Type B pancreatic cell (in vitro differentiated cells): ENCODE results near the gene EHMT2. TPM values are rescaled to one million over a fixed set of nuclear protein-coding genes. Genes with fewer than 3 reads are reported as not detected.
A peak's percentile ranks its signal among the peaks of the same experiment; 100 is the strongest.
"Not testable (repeated sequence)": the region's sequence is repeated elsewhere in the genome, so short reads cannot be mapped to it uniquely, and the experiment has no call there.

Experiments
- DNase-seq: peaks from one replicate; pipeline ENCODE4 v3.0.0; 2021; ENCODE audit warnings: mixed read lengths; ENCODE audit not compliant: unreplicated experiment; ENCODE audit errors: extremely low spot score
- H3K27ac Mint-ChIP-seq: 2 replicates; pipeline ENCODE4 v1.8.0; 2021; ENCODE audit warnings: mild to moderate bottlenecking, mixed read lengths
- H3K27me3 Mint-ChIP-seq: 2 replicates; pipeline ENCODE4 v1.8.0; 2021; ENCODE audit warnings: mixed read lengths
- H3K36me3 Mint-ChIP-seq: 2 replicates; pipeline ENCODE4 v1.8.0; 2021; ENCODE audit warnings: mixed read lengths
- H3K4me1 Mint-ChIP-seq: one replicate; pipeline ENCODE4 v1.8.0; 2021; ENCODE audit warnings: mixed read lengths; ENCODE audit not compliant: unreplicated experiment
- H3K4me3 Mint-ChIP-seq: 2 replicates; pipeline ENCODE4 v1.8.0; 2021; ENCODE audit warnings: mild to moderate bottlenecking, mixed read lengths
- H3K9me3 Mint-ChIP-seq: 2 replicates; pipeline ENCODE4 v1.8.0; 2021; ENCODE audit warnings: mixed read lengths
- total RNA-seq: library from RNA; stranded (reverse); gene quantifications from 2 replicates; pipeline ENCODE4 v1.2.1, GENCODE V29; 2021; ENCODE audit warnings: low replicate concordance
- TF ChIP-seq, protein P1 (sequence below): fragments of 200-600 bp; sonication (generic); conservative IDR thresholded peaks from 2 replicates; pipeline ENCODE4 v1.5.0; 2021; ENCODE audit warnings: antibody characterized with exemption, mild to moderate bottlenecking

Gene EHMT2
- total RNA-seq, 1 donor from 2014 or later, result 136 TPM

DNA sequence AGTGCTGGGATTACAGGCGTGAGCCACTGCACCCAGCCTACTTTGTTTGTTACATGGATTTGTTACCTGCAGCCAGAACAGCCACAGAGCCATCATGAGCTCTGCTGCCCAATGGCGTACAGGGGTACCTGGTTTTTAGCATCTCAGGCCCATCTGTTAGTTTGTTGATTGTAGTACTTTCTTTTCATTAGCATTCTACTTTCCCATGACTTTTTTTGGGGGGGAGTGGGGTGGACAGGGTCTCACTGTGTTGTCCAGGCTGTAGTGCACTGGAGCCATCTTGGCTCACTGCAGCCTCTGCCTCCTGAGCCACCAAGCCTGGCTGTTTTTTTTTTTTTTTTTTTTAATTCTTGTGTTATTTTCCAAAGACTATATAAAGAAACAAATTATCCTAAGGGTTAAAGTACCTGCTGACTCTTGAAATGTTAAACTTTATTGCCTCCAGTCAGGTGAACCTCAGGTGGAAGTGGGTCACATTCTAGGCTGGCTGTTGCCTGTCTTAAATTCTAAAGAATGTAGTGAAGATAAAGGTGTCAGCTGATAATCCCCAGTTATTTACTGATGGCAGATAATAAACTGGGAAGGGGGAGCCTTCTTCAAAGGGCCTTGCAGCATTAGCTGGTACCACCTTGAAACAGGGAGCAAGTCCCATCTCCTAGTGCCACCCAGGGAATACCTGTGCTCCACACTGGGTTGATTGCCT is 50.1 kb downstream of the EHMT2 start:
- DNase-seq, result no peak
- H3K4me1 Mint-ChIP-seq, result no peaks in the 10 kb centered on the region
- TF ChIP-seq, protein P1, sequence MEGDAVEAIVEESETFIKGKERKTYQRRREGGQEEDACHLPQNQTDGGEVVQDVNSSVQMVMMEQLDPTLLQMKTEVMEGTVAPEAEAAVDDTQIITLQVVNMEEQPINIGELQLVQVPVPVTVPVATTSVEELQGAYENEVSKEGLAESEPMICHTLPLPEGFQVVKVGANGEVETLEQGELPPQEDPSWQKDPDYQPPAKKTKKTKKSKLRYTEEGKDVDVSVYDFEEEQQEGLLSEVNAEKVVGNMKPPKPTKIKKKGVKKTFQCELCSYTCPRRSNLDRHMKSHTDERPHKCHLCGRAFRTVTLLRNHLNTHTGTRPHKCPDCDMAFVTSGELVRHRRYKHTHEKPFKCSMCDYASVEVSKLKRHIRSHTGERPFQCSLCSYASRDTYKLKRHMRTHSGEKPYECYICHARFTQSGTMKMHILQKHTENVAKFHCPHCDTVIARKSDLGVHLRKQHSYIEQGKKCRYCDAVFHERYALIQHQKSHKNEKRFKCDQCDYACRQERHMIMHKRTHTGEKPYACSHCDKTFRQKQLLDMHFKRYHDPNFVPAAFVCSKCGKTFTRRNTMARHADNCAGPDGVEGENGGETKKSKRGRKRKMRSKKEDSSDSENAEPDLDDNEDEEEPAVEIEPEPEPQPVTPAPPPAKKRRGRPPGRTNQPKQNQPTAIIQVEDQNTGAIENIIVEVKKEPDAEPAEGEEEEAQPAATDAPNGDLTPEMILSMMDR, result no peak
- no peaks in the 10 kb centered on the region for H3K27me3 Mint-ChIP-seq
- no peaks in the 10 kb centered on the region for H3K9me3 Mint-ChIP-seq
- peaks cover 4% of the 10 kb centered on the region for H3K36me3 Mint-ChIP-seq
- no peak overlapping the region for H3K27ac Mint-ChIP-seq
- H3K4me3 Mint-ChIP-seq, result no peak overlapping the region

DNA sequence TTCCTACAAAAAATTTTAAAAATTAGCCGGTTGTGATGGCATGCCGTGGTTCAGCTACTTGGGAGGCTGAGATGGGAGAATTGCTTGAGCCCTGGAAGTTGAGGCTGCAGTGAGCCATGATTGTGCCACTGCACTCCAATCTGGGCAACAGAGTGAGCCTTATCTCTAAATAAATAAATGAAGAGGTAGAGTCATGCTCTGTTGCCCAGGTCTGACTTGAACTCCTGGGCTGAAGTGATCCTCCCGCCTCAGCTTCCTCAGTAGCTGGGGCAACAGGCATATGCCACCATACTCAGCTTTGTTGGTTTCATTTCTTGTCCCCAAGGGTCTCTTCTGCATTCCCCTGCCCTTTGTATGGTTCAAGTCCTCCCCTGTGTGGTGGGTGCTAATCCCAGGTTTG is 53.0 kb downstream of the EHMT2 start:
- Mint-ChIP-seq H3K27ac (no peak overlapping the region), H3K27me3 (no peaks in the 10 kb centered on the region), H3K4me3 (no peak overlapping the region)

DNA sequence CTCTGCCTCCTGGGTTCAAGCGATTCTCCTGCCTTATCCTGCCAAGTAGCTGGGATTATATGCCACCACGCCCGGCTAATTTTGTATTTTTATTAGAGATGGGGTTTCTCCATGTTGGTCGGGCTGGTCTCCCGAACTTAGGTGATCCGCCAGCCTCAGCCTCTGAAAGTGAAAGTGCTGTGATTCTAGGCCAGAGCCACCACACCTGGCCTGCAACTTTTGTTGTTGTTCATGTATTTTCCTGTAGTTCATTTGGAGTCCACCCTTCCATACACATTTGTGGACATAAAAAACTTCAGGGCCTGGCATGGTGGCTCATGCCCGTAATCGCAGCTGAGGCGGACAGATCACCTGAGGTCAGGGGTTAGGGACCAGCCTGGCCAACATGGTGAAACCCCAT is 55.4 kb downstream of the EHMT2 start:
- peaks cover 12% of the 10 kb centered on the region for H3K4me1 Mint-ChIP-seq
- TF ChIP-seq, protein P1, result no peak
- no peak overlapping the region for H3K27ac Mint-ChIP-seq
- no peaks in the 10 kb centered on the region for H3K9me3 Mint-ChIP-seq
- DNase-seq, result no peak
- H3K27me3 Mint-ChIP-seq, result no peaks in the 10 kb centered on the region
- H3K4me3 Mint-ChIP-seq, result no peak overlapping the region
- H3K36me3 Mint-ChIP-seq, result peaks cover 25% of the 10 kb centered on the region

More for the DNA sequence above, 53.0 kb downstream of the EHMT2 start:
- H3K4me1 Mint-ChIP-seq, result peaks cover under 1% of the 10 kb centered on the region
- H3K36me3 Mint-ChIP-seq, result peaks cover 14% of the 10 kb centered on the region
- TF ChIP-seq, protein P1, result no peak
- no peaks in the 10 kb centered on the region for H3K9me3 Mint-ChIP-seq
- no peak for DNase-seq

DNA sequence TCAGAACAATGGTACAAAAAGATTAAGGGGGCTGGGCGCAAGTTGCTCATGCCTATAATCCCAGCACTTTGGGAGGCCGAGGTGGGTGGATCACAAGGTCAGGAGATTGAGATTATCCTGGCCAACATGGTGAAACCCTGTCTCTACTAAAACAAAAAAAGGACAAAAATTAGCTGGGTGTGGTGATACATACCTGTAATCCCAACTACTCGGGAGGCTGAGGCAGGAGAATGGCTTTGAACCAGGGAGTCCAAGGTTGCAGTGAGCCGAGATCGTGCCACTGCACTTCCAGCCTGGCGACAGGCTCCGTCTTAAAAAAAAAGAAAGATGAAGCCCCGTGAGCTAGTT is 57.7 kb downstream of the EHMT2 start:
- Mint-ChIP-seq H3K27ac (peak overlapping the region; percentile 44), H3K36me3 (peaks cover 41% of the 10 kb centered on the region), H3K4me1 (peaks cover 28% of the 10 kb centered on the region)
- H3K4me3 Mint-ChIP-seq, DNase-seq, H3K9me3 Mint-ChIP-seq, H3K27me3 Mint-ChIP-seq: not testable (repeated sequence)

DNA sequence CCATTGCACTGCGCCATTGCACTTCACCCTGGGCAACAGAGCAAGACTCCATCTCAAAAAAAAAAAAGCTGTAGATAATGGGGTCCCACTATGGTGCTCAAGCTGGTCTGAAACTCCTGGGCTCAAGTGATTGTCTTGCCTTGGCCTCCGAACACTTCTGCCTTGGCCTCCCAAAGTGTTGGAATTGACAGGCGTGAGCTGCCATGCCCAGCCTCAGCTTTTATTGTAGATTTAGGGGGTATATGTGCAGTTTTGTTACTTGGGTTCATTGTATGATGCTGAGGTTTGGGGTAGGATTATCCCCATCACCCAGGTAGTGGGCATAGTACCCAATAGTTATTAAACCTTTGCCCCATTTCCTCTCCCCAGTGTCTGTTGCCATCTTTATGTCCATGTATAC is 58.5 kb downstream of the EHMT2 start:
- no peak overlapping the region for H3K27ac Mint-ChIP-seq
- peak overlapping the region; percentile 33 for H3K4me3 Mint-ChIP-seq
- no peak for DNase-seq
- H3K36me3 Mint-ChIP-seq, result peaks cover 43% of the 10 kb centered on the region
- H3K9me3 Mint-ChIP-seq, result no peaks in the 10 kb centered on the region
- TF ChIP-seq, protein P1, result no peak
- peaks cover 35% of the 10 kb centered on the region for H3K4me1 Mint-ChIP-seq
- H3K27me3 Mint-ChIP-seq, result no peaks in the 10 kb centered on the region

DNA sequence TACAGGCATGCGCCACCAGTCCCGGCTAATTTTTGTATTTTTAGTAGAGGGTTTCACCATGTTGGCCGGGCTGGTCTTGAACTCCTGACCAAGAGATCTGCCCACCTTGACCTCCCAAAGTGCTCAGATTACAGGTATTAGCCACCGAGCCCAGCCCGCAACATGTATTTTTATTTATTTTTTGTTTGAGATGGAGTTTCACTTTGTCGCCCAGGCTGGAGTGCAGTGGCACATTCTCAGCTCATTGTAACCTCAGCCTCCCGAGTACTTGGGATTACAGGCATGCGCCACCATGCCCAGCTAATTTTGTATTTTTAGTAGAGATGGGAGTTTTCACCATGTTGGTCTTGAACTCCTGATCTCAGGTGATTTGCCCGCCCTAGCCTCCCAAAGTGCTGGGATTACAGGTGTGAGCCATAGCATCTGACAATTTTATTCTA is 59.4 kb downstream of the EHMT2 start:
- Mint-ChIP-seq H3K36me3 (peaks cover 43% of the 10 kb centered on the region), H3K4me1 (peaks cover 35% of the 10 kb centered on the region), H3K4me3 (peak overlapping the region; percentile 98)
- not testable (repeated sequence) for DNase-seq, H3K27ac Mint-ChIP-seq, H3K9me3 Mint-ChIP-seq, H3K27me3 Mint-ChIP-seq
